ENCODE data around the gene ITPK1. TPM values are rescaled to one million over a fixed set of nuclear protein-coding genes. Genes with fewer than 3 reads are reported as not detected.
"Not testable (repeated sequence)": the region's sequence is repeated elsewhere in the genome, so short reads cannot be mapped to it uniquely, and the experiment has no call there.

Gene ITPK1
- 10 to 100 TPM in 11 of 12 donors, not detected in 1; 12.7 to 49.1 (median 17.5) TPM for polyA plus RNA-seq (ENCODE audit: insufficient read length in 12 of 12)
- long read RNA-seq, donor 1, full-length matches to known transcripts: 6 of 19 reads
- long read RNA-seq, donor 1, partial matches to known transcripts: 13 of 19 reads
- long read RNA-seq, donor 1, other reads (novel, unspliced or antisense): 0 of 19 reads
- long read RNA-seq, donor 2, partial matches to known transcripts: 8 of 8 reads
- long read RNA-seq, donor 2, other reads (novel, unspliced or antisense): 0 of 8 reads
- long read RNA-seq, donor 3: 0 reads
- long read RNA-seq, donor 4, full-length matches to known transcripts: 1 of 1 reads
- long read RNA-seq, donor 4, partial matches to known transcripts: 0 of 1 reads
- long read RNA-seq, donor 4, other reads (novel, unspliced or antisense): 0 of 1 reads
- long read RNA-seq, donor 5, full-length matches to known transcripts: 3 of 3 reads
- long read RNA-seq, donor 5, partial matches to known transcripts: 0 of 3 reads
- long read RNA-seq, donor 5, other reads (novel, unspliced or antisense): 0 of 3 reads
- long read RNA-seq, donor 6: 0 reads
- long read RNA-seq, donor 7: 0 reads
- long read RNA-seq, donor 8, full-length matches to known transcripts: 3 of 3 reads
- long read RNA-seq, donor 8, partial matches to known transcripts: 0 of 3 reads
- long read RNA-seq, donor 8, other reads (novel, unspliced or antisense): 0 of 3 reads
- long read RNA-seq, donor 9: 0 reads
- long read RNA-seq, donor 10, full-length matches to known transcripts: 3 of 8 reads
- long read RNA-seq, donor 10, partial matches to known transcripts: 5 of 8 reads
- long read RNA-seq, donor 10, other reads (novel, unspliced or antisense): 0 of 8 reads
- long read RNA-seq, donor 11: 0 reads

- DNase-seq: peak; percentile 29
Measured at GRCh38 chr14:93115821-93116675, at the start of gene ITPK1. Gene ITPK1 (minus strand): TSS chr14:93115925. CDS start chr14:93115163, 762 bp downstream.

GRCh38 chr14:93163564-93163963 lies 47.8 kb upstream of the ITPK1 start:
- no peak for DNase-seq

GRCh38 chr14:93161411-93161940 lies 45.8 kb upstream of the ITPK1 start:
- no peak for DNase-seq

- DNase-seq: no peak
Measured at GRCh38 chr14:93160353-93160801, 44.7 kb upstream of the ITPK1 start.

GRCh38 chr14:93159625-93160352 lies 44.1 kb upstream of the ITPK1 start:
- DNase-seq: not testable (repeated sequence)

- not testable (repeated sequence) for DNase-seq
Measured at GRCh38 chr14:93158349-93158748, 42.6 kb upstream of the ITPK1 start.

GRCh38 chr14:93156693-93157369 lies 41.1 kb upstream of the ITPK1 start:
- no peak for DNase-seq

GRCh38 chr14:93155667-93156066 lies 39.9 kb upstream of the ITPK1 start:
- no peak for DNase-seq

GRCh38 chr14:93153121-93153520 lies 37.4 kb upstream of the ITPK1 start:
- no peak for DNase-seq

GRCh38 chr14:93150227-93151208 lies 34.8 kb upstream of the ITPK1 start:
- no peak for DNase-seq

GRCh38 chr14:93148979-93149378 lies 33.3 kb upstream of the ITPK1 start:
- DNase-seq: no peak

- DNase-seq: no peak
Measured at GRCh38 chr14:93146119-93146518, 30.4 kb upstream of the ITPK1 start.

GRCh38 chr14:93142854-93143652 lies 27.3 kb upstream of the ITPK1 start:
- no peak for DNase-seq

- DNase-seq: no peak
Measured at GRCh38 chr14:93137864-93138263, 22.1 kb upstream of the ITPK1 start.

GRCh38 chr14:93136508-93136907 lies 20.8 kb upstream of the ITPK1 start:
- not testable (repeated sequence) for DNase-seq

GRCh38 chr14:93136009-93136408 lies 20.3 kb upstream of the ITPK1 start:
- DNase-seq: no peak

GRCh38 chr14:93135399-93135798 lies 19.7 kb upstream of the ITPK1 start:
- DNase-seq: no peak

GRCh38 chr14:93133464-93133863 lies 17.7 kb upstream of the ITPK1 start:
- no peak for DNase-seq
